Amniotic epithelial cell (primary cell): ENCODE results near the gene TP63.

Source experiments
- DNase-seq: peaks from one replicate; pipeline ENCODE4 v3.0.0-alpha.2; 2010; ENCODE audit warnings: low read depth

The TP63 gene

DNA sequence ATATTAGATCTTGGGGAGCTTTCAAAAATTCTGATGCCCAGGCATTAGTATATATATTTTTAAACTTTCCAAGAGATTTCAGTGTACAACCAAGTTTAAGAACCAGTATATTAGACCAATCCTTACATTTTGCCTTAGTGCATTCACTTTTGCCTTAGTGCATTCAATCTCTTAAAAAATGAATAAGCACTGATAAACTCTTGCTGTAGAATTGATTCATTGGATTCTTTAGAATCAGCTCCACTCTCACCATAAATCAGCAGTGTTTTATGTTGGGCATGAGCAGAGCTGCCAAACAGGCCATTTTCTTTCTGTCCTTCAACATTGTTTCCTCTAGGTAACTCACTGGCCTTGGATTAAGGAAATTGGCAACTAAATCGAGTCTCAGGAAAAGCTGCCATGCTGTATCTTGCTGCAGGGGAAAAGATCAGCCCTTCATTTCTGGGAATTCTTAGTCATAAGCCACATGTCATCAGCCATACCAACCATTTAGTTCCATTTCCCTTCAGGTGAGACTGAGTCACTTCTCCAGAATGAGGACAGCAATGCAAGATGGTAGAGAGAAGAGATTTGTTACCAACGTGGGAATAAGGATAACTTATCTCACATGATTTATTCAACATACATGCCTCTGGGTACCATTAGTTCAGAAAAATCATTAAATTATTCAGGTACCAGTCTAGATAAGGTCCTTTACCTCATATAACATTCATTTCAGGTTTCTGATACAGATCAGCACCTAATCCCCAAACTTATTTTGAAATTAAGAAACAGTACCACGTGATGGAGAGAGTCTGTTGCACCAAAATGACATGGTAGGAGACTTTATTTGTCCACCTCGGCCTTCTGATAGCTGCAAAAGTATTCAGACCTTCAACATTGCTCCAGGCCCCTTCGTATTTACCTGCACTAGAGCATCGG, 297.0 kb downstream of the TP63 start:
- DNase-seq, result no peak

DNA sequence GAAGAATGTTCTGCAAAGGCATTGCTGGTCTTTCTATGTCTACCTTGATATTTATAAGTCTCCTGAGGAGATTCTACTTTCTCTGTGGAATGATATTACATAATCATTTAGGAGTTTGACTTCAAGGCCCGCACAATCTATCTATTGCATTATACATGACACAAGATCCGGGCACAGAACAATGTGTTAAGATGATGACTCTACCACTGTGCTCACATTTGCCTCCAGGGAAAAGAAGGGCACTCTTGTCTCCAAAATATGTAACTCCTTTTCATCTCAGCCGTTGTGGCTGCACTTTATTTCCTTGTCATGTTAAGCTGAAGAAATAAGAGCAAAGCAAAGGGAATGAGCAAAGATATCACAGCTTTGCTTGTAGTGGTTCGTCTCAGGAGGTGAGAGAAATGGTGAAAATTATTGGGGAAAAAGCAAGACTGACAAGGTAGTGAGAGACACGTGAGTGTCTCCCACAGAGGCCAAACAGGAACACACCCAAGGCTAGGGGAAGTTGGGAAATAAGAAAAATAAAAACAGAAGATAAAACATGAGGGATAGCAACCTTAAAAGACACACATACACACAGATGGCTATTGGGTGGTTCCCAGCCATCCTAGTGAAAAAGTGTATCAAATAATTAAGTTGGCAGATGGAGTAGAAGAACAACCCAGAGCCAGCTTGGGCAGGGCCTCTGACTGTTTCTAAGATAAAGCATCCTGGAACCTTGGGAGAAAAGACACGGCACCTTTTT, 305.2 kb downstream of the TP63 start:
- DNase-seq, result no peak

DNA sequence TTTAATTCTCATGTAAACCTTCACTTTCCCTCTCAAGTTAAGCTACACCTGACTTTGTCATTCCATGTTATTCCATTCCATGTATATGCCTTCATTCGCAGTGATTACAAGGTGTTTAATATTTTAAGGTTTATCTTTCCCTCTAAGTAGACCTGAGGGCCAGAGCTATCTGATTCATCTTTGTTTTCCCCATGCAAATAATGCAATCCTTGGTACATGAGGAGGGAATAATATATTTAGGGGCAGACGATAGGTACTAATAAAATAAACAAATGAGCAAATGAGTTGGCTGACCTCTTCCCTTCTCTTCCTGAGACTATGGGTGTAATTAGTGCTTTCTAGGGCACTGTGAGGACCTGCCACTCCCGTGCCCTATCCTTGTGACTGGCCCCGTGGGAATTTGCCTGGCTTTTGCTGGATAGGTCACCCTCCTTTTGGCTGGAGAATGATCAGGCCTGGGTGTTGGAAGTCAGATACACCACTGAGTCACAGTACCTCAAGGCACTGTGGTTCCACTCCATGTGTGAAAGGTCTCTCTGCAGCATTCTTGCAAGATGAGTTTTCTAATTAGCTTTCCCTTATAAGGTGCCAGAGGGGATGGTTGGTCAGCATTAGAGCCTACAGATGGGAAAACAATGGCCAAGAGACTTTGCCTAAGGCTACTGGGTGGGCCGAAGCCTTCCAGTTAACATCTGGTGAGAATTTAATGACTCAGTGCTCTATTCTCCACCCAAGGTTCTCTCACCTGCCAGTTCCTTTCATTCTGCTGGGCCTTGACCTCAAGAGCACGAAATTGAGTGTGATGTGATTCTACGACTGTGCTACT, 306.3 kb downstream of the TP63 start:
- DNase-seq, result peak; percentile 71

DNA sequence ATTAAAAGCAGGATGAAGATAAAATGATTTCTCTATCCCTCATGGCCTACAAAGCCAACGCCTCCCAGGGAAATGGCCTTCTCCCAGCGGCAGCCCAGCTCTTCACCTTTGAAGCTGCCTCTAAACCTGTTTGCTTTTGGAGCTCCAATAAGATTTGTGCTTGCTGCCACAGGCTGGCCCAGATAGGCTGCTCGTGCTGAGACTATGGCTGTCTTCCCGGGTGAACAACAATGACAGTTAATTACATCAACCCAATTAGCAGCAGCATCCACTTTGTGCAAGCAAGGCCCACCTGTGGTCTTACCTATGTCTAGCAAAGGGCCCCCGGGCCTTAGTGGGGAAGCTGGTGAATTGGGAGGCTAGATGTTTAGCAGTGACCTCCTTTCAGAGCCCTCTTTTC, 309.9 kb downstream of the TP63 start:
- DNase-seq, result no peak

DNA sequence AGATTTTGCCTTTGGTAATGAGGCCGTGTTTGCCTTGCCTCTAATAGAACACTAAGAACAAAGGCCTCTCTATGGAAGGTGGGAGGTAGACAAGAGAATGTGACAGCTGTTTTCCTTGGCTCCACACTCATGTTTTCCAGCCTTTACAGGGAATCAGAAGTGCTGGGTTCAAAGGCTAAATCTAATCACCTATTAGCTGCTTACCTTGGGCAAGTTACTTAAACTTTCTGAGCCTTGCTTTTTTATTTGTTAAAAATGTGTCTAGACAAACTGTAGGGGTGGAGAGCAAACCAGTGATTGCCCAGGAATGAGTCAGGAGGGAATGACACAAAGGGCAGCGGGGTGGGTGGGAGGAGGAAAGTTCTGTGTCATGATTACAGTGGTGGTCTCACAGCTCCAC, 310.5 kb downstream of the TP63 start:
- DNase-seq, result peak; percentile 21

DNA sequence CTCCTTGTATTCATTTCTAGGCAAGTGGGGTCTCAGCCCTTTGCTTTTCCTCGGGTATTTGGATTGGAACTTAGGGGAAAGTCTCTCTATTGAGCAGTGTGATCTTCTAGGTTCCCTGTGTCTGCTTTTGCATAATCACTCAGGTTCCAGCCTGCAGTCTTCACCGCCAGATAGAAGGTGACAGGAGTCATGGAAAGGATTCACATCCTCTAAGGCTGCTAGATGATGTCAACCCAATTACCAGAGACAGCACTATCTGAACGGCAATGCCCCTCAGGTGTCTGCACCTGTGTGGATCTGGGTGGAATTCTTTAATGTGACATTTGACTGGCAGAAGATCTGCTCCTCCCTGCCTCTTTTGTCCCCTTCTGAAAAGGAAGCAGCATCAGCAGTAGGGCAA, 311.8 kb downstream of the TP63 start:
- no peak for DNase-seq

DNA sequence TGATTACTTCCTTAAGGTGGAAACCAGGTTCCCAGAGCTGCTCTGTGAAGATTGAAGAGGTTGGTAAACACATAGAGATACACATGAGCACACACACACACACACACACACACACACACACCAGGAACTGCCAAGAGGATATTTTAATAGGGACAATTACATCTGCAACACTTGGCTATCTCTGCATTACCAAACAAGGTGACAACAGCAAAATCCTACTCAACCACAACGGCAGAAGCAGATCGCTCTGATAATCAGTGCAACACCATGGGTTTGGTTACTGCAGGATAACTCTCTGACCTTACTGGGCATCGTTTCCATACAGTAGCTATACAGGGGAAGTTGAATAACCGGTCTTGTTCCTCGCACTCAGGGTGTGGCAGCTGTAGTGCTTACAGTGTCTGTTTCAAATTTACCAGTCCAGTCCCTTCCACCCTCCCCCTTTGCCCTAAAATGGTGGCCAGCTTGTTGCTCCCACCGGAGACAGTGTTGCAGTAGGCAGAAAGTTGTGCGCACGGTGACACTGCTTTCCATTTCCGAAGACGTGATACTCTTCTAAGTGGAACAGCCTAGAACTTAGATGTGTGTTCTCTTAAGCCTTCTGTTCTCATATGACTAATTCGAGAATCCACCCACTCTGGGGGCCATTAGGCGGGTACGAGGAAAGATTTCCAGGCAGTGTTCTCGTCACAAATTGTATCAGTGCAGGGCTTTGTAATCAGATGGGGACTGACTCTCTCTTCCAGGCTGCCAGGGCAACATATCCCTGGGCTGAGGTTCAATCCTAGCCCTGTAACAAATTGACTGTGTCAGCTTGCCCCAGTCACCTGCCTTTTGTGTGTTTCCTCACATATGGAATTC, 313.3 kb downstream of the TP63 start:
- no peak for DNase-seq

DNA sequence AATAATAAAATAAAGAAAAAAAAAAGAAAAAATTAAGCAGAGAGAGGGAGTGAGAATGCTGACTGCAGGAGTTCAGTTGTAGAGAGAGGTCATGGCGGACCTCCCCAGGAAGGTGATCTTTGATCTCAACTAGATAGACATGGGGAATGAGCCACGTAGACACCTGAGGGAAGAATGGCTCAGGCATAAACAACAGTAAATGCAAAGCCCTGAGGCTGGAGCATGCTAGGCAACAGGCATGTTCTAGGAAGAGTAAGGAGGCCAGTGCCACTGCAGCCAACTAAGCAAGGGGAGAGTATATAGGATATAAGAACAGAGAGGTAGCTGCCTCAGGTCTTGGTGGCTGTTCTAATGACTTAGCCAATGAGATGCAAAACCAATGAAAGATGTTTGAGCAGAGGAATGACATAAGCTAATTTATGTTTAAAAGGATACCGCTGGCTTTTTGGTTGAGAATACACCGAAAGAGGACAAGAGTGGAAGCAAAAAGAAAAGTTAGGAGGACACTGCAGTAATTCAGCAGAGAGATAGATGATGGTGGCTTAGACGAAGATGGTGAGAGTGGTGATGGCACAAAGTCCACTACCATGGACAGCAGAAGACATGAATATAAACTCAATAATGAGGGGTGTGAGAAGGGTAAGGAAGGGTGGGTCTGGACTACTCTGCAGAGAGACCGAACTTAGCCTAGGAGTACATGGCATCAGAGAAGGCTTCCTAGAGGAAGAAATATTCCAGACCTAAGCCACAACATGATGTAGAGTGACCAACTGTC, 314.9 kb downstream of the TP63 start:
- DNase-seq, result no peak
